CD4-positive, alpha-beta T cell treated with Interleukin-12 subunit alpha and Interleukin-12 subunit beta, for 1 hour (primary cell): ENCODE measurements around the gene VPS18.

Experiments used
- DNase-seq: peaks from one replicate; pipeline ENCODE4 v3.0.0-alpha.2; 2020

Gene VPS18

GRCh38 chr15:40871749-40872617 lies 22.3 kb upstream of the VPS18 start:
- DNase-seq = no peak

- DNase-seq = no peak
Observed at GRCh38 chr15:40872791-40873693, 21.2 kb upstream of the VPS18 start.

- peak; percentile 55 for DNase-seq
Observed at GRCh38 chr15:40873694-40874561, 20.3 kb upstream of the VPS18 start, which contains the start of gene RHOV. TSS of gene RHOV (minus strand) at chr15:40874234. CDS start at chr15:40874139, 95 bp downstream.

- DNase-seq = no peak
Observed at GRCh38 chr15:40875991-40876730, 18.1 kb upstream of the VPS18 start.

- DNase-seq = no peak
Observed at GRCh38 chr15:40877694-40878093, 16.6 kb upstream of the VPS18 start.

GRCh38 chr15:40878785-40879184 lies 15.5 kb upstream of the VPS18 start:
- DNase-seq = peak; percentile 19

GRCh38 chr15:40879609-40880008 lies 14.6 kb upstream of the VPS18 start:
- no peak for DNase-seq

- DNase-seq = no peak
Observed at GRCh38 chr15:40881351-40881750, 12.9 kb upstream of the VPS18 start.

- DNase-seq = no peak
Observed at GRCh38 chr15:40886586-40886985, 7.7 kb upstream of the VPS18 start.

GRCh38 chr15:40889112-40889511 lies 5.1 kb upstream of the VPS18 start:
- no peak for DNase-seq

- DNase-seq = no peak
Observed at GRCh38 chr15:40891138-40891537, 3.1 kb upstream of the VPS18 start.

GRCh38 chr15:40891810-40892446 lies 2.3 kb upstream of the VPS18 start:
- peak; percentile 51 for DNase-seq

GRCh38 chr15:40892447-40893012 lies 1.7 kb upstream of the VPS18 start:
- DNase-seq = no peak

GRCh38 chr15:40893019-40893670 lies 1.1 kb upstream of the VPS18 start:
- no peak for DNase-seq

- DNase-seq = peak; percentile 66
Observed at GRCh38 chr15:40894681-40895448, 615 bp downstream of the VPS18 start.

- no peak for DNase-seq
Observed at GRCh38 chr15:40899536-40900207, 5.4 kb downstream of the VPS18 start.

GRCh38 chr15:40900256-40901052 lies 6.2 kb downstream of the VPS18 start:
- DNase-seq = no peak

- DNase-seq = no peak
Observed at GRCh38 chr15:40901053-40901443, 6.8 kb downstream of the VPS18 start.
